Endothelial cell of umbilical vein (primary cell): ENCODE data around the gene AADAT. TPM values are rescaled to one million over a fixed set of nuclear protein-coding genes. Genes with fewer than 3 reads are reported as not detected.

ENCODE experiments used
- BruUV-seq: library from RNA; stranded (reverse); fragments of 400-500 nt; replicated peaks from 2 replicates; lab custom pipeline; 2021; lab: Mats Ljungman, UMichigan
- CTCF ChIA-PET: fragments of 300-600, 350-600 bp; sonication (Branson Sonifier 250); formaldehyde crosslinking; loops from one replicate; lab custom pipeline; 2021; ENCODE audit warnings: antibody characterized with exemption, inconsistent platforms; lab: Charles Lee
- POLR2A ChIA-PET: fragments of 300-600, 350-600 bp; sonication (Branson Sonifier 250); formaldehyde crosslinking; loops from one replicate; lab custom pipeline; 2021; ENCODE audit warnings: antibody characterized with exemption, inconsistent platforms; lab: Charles Lee
- DNase-seq: peaks from one replicate; pipeline ENCODE4 v3.0.0-alpha.2; 2011; ENCODE audit warnings: low read depth, low spot score
- FAIRE-seq: peaks from 2 replicates; lab custom pipeline; 2011; peaks lifted over from hg19 to GRCh38; lab: Jason Lieb, UNC
- H2AFZ ChIP-seq: 2 replicates; pipeline ENCODE4 v1.6.0; 2012; ENCODE audit warnings: low read depth, low read length, control low read depth, inconsistent platforms
- H3K27ac ChIP-seq: 2 replicates; pipeline ENCODE4 v1.5.1; 2011; ENCODE audit warnings: low read depth, mild to moderate bottlenecking, control low read depth, low read length, moderate library complexity; ENCODE audit not compliant: insufficient read depth
- H3K27me3 ChIP-seq, 2 experiments: 2 replicates each; pipeline versions ENCODE4 v1.6.0 to v1.6.1; 2011; ENCODE audit warnings: low read length in 2 of 2, mixed read lengths in 1 of 2; ENCODE audit not compliant: control insufficient read depth in 2 of 2, insufficient read depth in 2 of 2
- H3K36me3 ChIP-seq, 2 experiments: 2 replicates in 1 of 2; 3 replicates in 1 of 2; pipeline ENCODE4 v1.5.1; 2011; ENCODE audit warnings: low read length in 2 of 2, mild to moderate bottlenecking in 1 of 2, moderate library complexity in 1 of 2; ENCODE audit not compliant: control insufficient read depth in 2 of 2, insufficient read depth in 2 of 2; ENCODE audit errors: extremely low read depth in 1 of 2
- H3K4me1 ChIP-seq: 3 replicates; pipeline ENCODE4 v1.5.1; 2011; ENCODE audit warnings: mild to moderate bottlenecking, low read length; ENCODE audit not compliant: control insufficient read depth, insufficient read depth; ENCODE audit errors: extremely low read depth
- H3K4me2 ChIP-seq: 2 replicates; pipeline ENCODE4 v1.6.1; 2011; ENCODE audit warnings: low read length, control low read depth, mixed read lengths; ENCODE audit not compliant: insufficient read depth
- H3K4me3 ChIP-seq, 3 experiments: fragments of 200-600 bp in 1 of 3; sonication (generic), shearing (Covaris generic) in 1 of 3; replicated peaks in 1 of 3; 2 replicates each; pipeline ENCODE4 v1.5.1; 2011 to 2016; ENCODE audit warnings: control low read depth in 3 of 3, low read length in 3 of 3, mild to moderate bottlenecking in 2 of 3, inconsistent platforms in 1 of 3, low read depth in 1 of 3, moderate library complexity in 1 of 3; ENCODE audit not compliant: insufficient read depth in 1 of 3
- H3K79me2 ChIP-seq: 2 replicates; pipeline ENCODE4 v1.6.0; 2012; ENCODE audit warnings: low read length, inconsistent platforms; ENCODE audit not compliant: control insufficient read depth, insufficient read depth
- H3K9ac ChIP-seq: replicated peaks from 2 replicates; pipeline ENCODE3; 2011; ENCODE audit warnings: low read length, control low read depth; ENCODE audit not compliant: insufficient read depth; ENCODE audit errors: extremely low read depth
- H3K9me1 ChIP-seq: replicated peaks from 3 replicates; pipeline ENCODE4 v1.6.0; 2011; ENCODE audit warnings: mild to moderate bottlenecking, low read length; ENCODE audit not compliant: control insufficient read depth, insufficient read depth; ENCODE audit errors: extremely low read depth
- H3K9me3 ChIP-seq: replicated peaks from 2 replicates; pipeline ENCODE4 v1.5.1; 2012; ENCODE audit warnings: low read length, inconsistent platforms; ENCODE audit not compliant: control insufficient read depth, insufficient read depth
- H4K20me1 ChIP-seq: replicated peaks from 2 replicates; pipeline ENCODE3; 2011; ENCODE audit warnings: mild to moderate bottlenecking, low read length; ENCODE audit not compliant: control insufficient read depth, insufficient read depth; ENCODE audit errors: extremely low read depth
- FOS ChIP-seq: IDR thresholded peaks from 2 replicates; pipeline ENCODE4 v1.6.1; 2011; ENCODE audit warnings: mild to moderate bottlenecking, low read length, moderate library complexity, borderline replicate concordance; ENCODE audit not compliant: insufficient read depth
- GATA2 ChIP-seq: IDR thresholded peaks from 2 replicates; pipeline ENCODE4 v1.7.0; 2011; ENCODE audit warnings: low read depth, mild to moderate bottlenecking, moderate library complexity, mixed read lengths, low read length; ENCODE audit not compliant: insufficient read length, insufficient read depth
- JUN ChIP-seq: IDR thresholded peaks from 2 replicates; pipeline ENCODE4 v1.6.1; 2011; ENCODE audit warnings: borderline replicate concordance, low read depth; ENCODE audit not compliant: insufficient read length, insufficient read depth
- MYC ChIP-seq: IDR thresholded peaks from one replicate; pipeline ENCODE4 v1.6.1; 2011; ENCODE audit warnings: mild to moderate bottlenecking, low read depth, low read length
- POLR2AphosphoS5 ChIP-seq: IDR thresholded peaks from 2 replicates; pipeline ENCODE4 v1.6.1; 2012; ENCODE audit warnings: low read depth, mild to moderate bottlenecking, control low read depth, low read length, moderate library complexity; ENCODE audit not compliant: insufficient read depth
- dilution Hi-C: fragments of 300-500 bp; cut with MboI; formaldehyde crosslinking; loops from one replicate; pipeline ENCODE4 v1.15.0; 2019; ENCODE audit warnings: low sequenced_read_pairs; ENCODE audit not compliant: extremely low pct_ligation_motif_present
- intact Hi-C: fragments of 100-400 bp; cut with micrococcal nuclease; formaldehyde crosslinking; loops from one replicate; pipeline ENCODE4 v1.10.0; 2022
- polyA plus RNA-seq, 4 experiments: library from polyadenylated mRNA; depleted of rRNA in 3 of 4; stranded (reverse) in 3 of 4; unstranded in 1 of 4; fragments of >200 nt; gene quantifications; 2 replicates each; pipeline versions ENCODE4 v1.2.1 to v1.2.3, GENCODE V29; 2011 to 2012; ENCODE audit warnings: missing spikeins in 1 of 4
- total RNA-seq: library from RNA; stranded (reverse); gene quantifications from 2 replicates; pipeline ENCODE4 v1.2.3, GENCODE V29; 2021
- TF ChIP-seq, protein P1 (sequence below), 2 donors: IDR thresholded peaks; 1 replicate in 1 of 2; 2 replicates in 1 of 2; pipeline ENCODE4 v1.5.1; 2011; ENCODE audit warnings: low read length in 2 of 2, mild to moderate bottlenecking in 2 of 2, moderate library complexity in 2 of 2, control low read depth in 1 of 2, inconsistent platforms in 1 of 2, low read depth in 1 of 2; ENCODE audit not compliant: insufficient read depth in 1 of 2; ENCODE audit errors: extremely low read depth in 1 of 2

Gene AADAT
- total and polyA plus RNA-seq, 2 donors (not counting 3 experiments of a cell fraction or from before 2014, with no cell fraction given), result 1.8 to 2.5 TPM

DNA sequence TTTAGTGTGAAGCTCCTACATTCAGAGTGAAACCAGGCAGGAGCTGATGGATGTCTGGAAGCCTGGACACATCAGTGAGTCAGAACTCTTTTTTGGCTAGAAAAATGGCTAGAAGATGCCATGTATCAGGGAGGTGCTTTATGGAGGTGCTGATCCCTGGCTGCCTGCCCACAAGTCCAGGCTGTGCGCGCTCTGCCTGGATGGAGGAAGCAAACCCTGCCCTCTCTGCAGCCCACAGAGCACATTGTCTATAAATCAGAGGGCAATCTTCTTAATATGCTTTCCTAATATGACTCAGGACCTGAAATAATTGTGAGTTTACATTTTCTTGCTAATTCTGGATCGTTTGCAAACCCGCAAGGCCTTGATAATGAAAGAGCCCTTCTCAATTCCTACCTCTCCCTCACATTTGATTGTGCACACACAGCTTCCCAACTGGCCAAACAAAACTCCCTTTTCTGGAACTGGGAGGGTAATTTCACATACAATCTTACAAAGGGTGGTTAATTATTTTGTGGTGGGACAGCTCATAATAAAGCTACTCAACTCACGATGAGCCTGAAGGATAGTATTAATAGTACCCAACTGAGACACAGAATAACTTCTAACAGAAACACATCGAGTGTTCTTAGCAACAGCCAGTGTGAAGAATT is 75.3 kb downstream of the AADAT start:
- FAIRE-seq (no peak), DNase-seq (no peak)
- H3K4me1 ChIP-seq, result no peaks in the 10 kb centered on the region
- H4K20me1 ChIP-seq, result no peaks in the 10 kb centered on the region
- POLR2A ChIA-PET, result no interaction called here
- H3K36me3 ChIP-seq, result no peaks in the 10 kb centered on the region
- H3K79me2 ChIP-seq, result no peaks in the 10 kb centered on the region
- no peak overlapping the region for H2AFZ ChIP-seq
- no peak overlapping the region for H3K27ac ChIP-seq
- H3K9me1 ChIP-seq, result no peaks in the 10 kb centered on the region
- no peak overlapping the region for H3K9ac ChIP-seq
- no peak overlapping the region for H3K4me2 ChIP-seq
- no TSS peak for BruUV-seq
- H3K9me3 ChIP-seq, result no peaks in the 10 kb centered on the region
- CTCF ChIA-PET, result interaction anchor here (1.1 kb wide), 1 partner anchor 33 kb away, joined by 3 read pairs; no protein-coding TSS in a partner anchor
- dilution Hi-C loops (no loop called here), intact Hi-C loops (no loop called here)
- H3K27me3 ChIP-seq, result no peaks in the 10 kb centered on the region
- TF ChIP-seq MYC, result no peak
- no peak overlapping the region for H3K4me3 ChIP-seq

DNA sequence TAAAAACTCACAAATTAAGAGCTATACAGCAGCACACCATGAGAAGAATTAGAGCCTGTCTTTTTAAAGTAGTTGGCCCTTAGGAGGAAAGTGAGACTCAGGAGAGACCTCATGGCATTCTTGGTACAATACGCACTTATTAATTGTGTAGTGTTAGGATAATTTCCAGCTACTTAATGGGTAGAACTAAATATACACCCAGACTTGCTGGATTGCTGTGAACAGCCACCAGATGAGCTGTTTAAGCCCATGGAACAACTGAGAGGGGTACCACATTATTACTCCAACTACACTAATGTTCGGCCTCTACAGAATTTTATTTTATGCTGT is 77.2 kb downstream of the AADAT start:
- H3K79me2 ChIP-seq, result no peaks in the 10 kb centered on the region
- no peaks in the 10 kb centered on the region for H3K9me1 ChIP-seq
- H3K4me3 ChIP-seq, result no peak overlapping the region
- H3K9me3 ChIP-seq, result no peaks in the 10 kb centered on the region
- DNase-seq (no peak), FAIRE-seq (no peak)
- H3K27ac ChIP-seq, result no peak overlapping the region
- no peaks in the 10 kb centered on the region for H3K36me3 ChIP-seq
- dilution Hi-C loops (no loop called here), intact Hi-C loops (no loop called here)
- no peak overlapping the region for H2AFZ ChIP-seq
- no peaks in the 10 kb centered on the region for H3K4me1 ChIP-seq
- H4K20me1 ChIP-seq, result no peaks in the 10 kb centered on the region
- no peaks in the 10 kb centered on the region for H3K27me3 ChIP-seq
- no peak for TF ChIP-seq GATA2
- TF ChIP-seq POLR2AphosphoS5, result no peak
- TF ChIP-seq, protein P1, sequence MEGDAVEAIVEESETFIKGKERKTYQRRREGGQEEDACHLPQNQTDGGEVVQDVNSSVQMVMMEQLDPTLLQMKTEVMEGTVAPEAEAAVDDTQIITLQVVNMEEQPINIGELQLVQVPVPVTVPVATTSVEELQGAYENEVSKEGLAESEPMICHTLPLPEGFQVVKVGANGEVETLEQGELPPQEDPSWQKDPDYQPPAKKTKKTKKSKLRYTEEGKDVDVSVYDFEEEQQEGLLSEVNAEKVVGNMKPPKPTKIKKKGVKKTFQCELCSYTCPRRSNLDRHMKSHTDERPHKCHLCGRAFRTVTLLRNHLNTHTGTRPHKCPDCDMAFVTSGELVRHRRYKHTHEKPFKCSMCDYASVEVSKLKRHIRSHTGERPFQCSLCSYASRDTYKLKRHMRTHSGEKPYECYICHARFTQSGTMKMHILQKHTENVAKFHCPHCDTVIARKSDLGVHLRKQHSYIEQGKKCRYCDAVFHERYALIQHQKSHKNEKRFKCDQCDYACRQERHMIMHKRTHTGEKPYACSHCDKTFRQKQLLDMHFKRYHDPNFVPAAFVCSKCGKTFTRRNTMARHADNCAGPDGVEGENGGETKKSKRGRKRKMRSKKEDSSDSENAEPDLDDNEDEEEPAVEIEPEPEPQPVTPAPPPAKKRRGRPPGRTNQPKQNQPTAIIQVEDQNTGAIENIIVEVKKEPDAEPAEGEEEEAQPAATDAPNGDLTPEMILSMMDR (IDR thresholded peaks at IDR 0.05; ENCODE audit: extremely low read depth in 1 of 2, insufficient read depth in 1 of 2, low read depth in 1 of 2, low read length in 2 of 2), result no peak
- no peak for TF ChIP-seq FOS
- TF ChIP-seq MYC, result no peak
- TF ChIP-seq JUN, result no peak
- no peak overlapping the region for H3K9ac ChIP-seq
- BruUV-seq, result no TSS peak
- H3K4me2 ChIP-seq, result no peak overlapping the region
- ChIA-PET CTCF (no interaction called here), POLR2A (no interaction called here)
